Measurements from ENCODE around the gene EIF3A. TPM values are rescaled to one million over a fixed set of nuclear protein-coding genes. Genes with fewer than 3 reads are reported as not detected.
"Not testable (repeated sequence)": the region's sequence is repeated elsewhere in the genome, so short reads cannot be mapped to it uniquely, and the experiment has no call there.

Gene EIF3A
- total RNA-seq, 4 donors from 2014 or later: 124 to 149 (median 136) TPM

GRCh38 chr10:119028900-119029612 lies 51.6 kb downstream of the EIF3A start:
- Histone ChIP-seq H3K27me3 (no peaks in the 10 kb centered on the region), H3K4me3 (peak overlapping the region; percentile 4 to 79), H3K36me3 (peaks cover 0 to 13% of the 10 kb centered on the region in 2 donors), H3K9me3 (no peaks in the 10 kb centered on the region), H3K4me1 (peaks cover 0 to 67% (median 29%) of the 10 kb centered on the region in 3 donors), H3K27ac (peak overlapping the region; percentile 12 to 89 (median 86))
- ATAC-seq: peak; percentile 90
- WGBS, 2 donors (ENCODE audit: low coverage in 1 of 2): 6% methylated on average over 13 of the region's 68 CpGs; no CpG with 5 or more reads in 1 of the 2 donors
- TF ChIP-seq POLR2A (IDR thresholded peaks at IDR 0.05) (no peak), EP300 (IDR thresholded peaks at IDR 0.05) (no peak), POLR2AphosphoS5 (IDR thresholded peaks at IDR 0.05) (peak; percentile 24)
- TF ChIP-seq, protein P1, sequence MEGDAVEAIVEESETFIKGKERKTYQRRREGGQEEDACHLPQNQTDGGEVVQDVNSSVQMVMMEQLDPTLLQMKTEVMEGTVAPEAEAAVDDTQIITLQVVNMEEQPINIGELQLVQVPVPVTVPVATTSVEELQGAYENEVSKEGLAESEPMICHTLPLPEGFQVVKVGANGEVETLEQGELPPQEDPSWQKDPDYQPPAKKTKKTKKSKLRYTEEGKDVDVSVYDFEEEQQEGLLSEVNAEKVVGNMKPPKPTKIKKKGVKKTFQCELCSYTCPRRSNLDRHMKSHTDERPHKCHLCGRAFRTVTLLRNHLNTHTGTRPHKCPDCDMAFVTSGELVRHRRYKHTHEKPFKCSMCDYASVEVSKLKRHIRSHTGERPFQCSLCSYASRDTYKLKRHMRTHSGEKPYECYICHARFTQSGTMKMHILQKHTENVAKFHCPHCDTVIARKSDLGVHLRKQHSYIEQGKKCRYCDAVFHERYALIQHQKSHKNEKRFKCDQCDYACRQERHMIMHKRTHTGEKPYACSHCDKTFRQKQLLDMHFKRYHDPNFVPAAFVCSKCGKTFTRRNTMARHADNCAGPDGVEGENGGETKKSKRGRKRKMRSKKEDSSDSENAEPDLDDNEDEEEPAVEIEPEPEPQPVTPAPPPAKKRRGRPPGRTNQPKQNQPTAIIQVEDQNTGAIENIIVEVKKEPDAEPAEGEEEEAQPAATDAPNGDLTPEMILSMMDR (IDR thresholded peaks at IDR 0.05): peak in 3 of 4 experiments; percentile 23 to 53 (median 41)

DNA sequence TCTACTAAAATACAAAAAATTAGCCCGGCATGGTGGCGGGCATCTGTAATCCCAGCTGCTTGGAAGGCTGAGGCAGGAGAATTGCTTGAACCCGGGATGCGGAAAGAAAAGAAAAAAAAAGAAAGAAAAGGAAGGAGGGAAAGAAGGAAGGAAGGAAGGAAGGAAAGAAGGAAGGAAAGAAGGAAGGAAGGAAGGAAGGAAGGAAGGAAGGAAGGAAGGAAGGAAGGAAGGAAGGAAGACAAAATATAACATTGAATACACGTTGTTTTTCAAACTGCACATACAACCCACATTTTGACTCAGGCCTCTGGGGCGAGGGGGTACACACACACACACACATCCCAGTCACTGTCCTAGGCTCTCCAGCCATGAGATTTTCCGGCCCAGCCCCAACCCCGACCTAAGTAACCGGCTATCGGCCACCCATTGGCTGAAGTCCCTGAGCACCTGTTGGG lies 52.1 kb downstream of the EIF3A start:
- 54 to 87% methylated on average over 3 of the region's 10 CpGs for WGBS, 2 donors (ENCODE audit: low coverage in 1 of 2)
- not testable (repeated sequence) for ATAC-seq, H3K9me3 ChIP-seq, H3K36me3 ChIP-seq, H3K27me3 ChIP-seq
- peak overlapping the region in 3 of 4 donors; percentile 86 to 89 (median 87) for H3K27ac ChIP-seq
- H3K4me1 ChIP-seq: peaks cover 0 to 67% (median 29%) of the 10 kb centered on the region in 3 donors
- peak overlapping the region in 1 of 2 donors; percentile 79 for H3K4me3 ChIP-seq

DNA sequence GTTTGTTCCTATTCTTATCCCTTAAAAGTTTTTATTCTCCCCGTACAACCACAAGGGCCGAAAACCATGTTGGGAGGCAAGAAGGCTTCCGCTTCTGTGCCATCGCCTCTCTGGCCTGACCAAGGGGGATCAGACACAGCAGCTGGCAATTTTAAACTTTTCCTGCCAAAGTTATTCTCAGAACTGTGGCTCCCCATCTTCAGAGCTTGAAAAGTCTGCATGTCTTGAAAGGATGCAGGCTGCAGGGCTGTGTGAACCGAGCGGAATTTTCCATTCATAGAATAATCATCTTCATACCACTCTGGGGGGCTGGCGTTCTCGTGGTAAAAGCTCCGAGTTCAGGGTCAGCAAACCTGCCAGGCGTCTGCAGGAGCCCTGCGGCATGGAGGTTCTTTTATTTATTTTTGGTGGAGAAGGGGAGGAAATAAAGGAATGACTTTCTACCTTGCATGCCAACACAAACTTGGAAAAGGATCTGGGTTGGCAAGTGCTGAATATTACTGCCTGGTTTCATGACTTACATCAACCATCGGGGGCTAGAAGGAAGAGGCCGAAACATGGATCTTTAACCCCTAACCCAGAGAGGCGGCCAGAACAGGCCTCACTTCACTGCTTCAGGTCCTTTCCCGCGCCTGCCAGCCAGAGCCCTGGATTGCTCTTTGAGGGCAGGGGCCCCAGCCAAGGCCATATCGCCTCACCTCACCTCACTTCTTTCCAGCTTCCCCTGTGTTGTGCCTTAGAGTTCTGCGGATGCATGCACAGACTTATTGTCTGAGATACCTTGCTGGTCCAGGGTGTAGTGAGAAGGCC lies 54.1 kb downstream of the EIF3A start:
- 33 to 51% methylated on average over 6 to 17 of the region's 18 CpGs for WGBS, 2 donors (ENCODE audit: low coverage in 1 of 2)
- peaks cover 0 to 52% (median 25%) of the 10 kb centered on the region in 3 donors for H3K4me1 ChIP-seq
- peak overlapping the region; percentile 81 to 93 (median 85) for H3K27ac ChIP-seq
- no peaks in the 10 kb centered on the region for H3K36me3 ChIP-seq
- TF ChIP-seq POLR2A (IDR thresholded peaks at IDR 0.05) (no peak), POLR2AphosphoS5 (IDR thresholded peaks at IDR 0.05) (no peak), EP300 (IDR thresholded peaks at IDR 0.05) (no peak)
- TF ChIP-seq, protein P1 (IDR thresholded peaks at IDR 0.05): no peak
- no peak for ATAC-seq
- H3K27me3 ChIP-seq: no peaks in the 10 kb centered on the region
- no peak overlapping the region for H3K4me3 ChIP-seq
- H3K9me3 ChIP-seq: no peaks in the 10 kb centered on the region

DNA sequence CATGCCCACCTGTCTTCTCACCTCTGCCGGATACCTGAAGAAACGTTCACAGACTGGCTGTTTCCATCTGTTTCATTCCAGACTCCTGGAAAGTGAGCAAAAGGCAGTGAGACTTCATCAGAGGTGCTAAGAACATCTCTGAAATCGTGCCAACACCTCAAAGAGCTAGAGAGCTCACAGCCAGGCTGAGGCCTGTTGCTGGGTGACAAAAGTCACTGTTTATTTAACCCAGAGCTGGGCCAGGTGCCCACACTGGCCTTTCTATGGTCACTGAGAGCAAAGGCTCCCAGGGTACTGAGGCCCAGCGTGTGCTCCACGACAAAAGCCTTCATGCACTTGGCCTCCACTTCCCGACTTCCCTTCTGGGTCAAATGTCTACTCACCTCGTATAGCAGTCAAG lies 54.8 kb downstream of the EIF3A start:
- TF ChIP-seq, protein P1 (IDR thresholded peaks at IDR 0.05): no peak
- TF ChIP-seq EP300 (IDR thresholded peaks at IDR 0.05) (no peak), POLR2A (IDR thresholded peaks at IDR 0.05) (no peak), POLR2AphosphoS5 (IDR thresholded peaks at IDR 0.05) (no peak)
- Histone ChIP-seq H3K4me3 (no peak overlapping the region), H3K27ac (peak overlapping the region; percentile 81 to 93 (median 85)), H3K36me3 (no peaks in the 10 kb centered on the region), H3K9me3 (no peaks in the 10 kb centered on the region), H3K27me3 (no peaks in the 10 kb centered on the region), H3K4me1 (peaks cover 0 to 45% (median 21%) of the 10 kb centered on the region in 3 donors)
- 42 to 64% methylated on average over 4 of the region's 7 CpGs for WGBS, 2 donors (ENCODE audit: low coverage in 1 of 2)
- ATAC-seq: peak; percentile 17

DNA sequence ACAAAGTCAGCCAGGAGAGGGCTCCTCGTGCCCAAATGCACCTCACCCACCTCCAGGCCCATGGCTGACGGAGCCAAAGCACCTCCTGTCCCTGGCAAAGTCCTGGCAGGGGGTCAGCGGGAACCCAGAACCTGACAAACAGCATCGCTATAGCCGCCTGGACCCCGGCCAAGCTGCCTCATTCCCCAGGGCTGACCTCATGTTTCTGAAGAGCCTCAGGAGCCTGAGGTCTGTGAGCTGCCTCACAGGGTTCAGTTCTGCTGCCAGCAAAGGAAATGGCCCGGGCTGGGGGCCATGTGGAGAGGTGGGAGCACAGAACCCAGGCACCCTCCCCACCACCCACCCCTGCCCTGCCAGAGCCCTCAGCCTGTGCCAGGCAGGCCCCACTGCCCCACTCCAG lies 55.3 kb downstream of the EIF3A start:
- no CpG with 5 or more reads among the region's 7 CpGs for WGBS, 2 donors (ENCODE audit: low coverage in 1 of 2)
- ATAC-seq: peak; percentile 49

More for the DNA sequence above, 55.3 kb downstream of the EIF3A start:
- H3K4me3 ChIP-seq: no peak overlapping the region
- no peaks in the 10 kb centered on the region for H3K9me3 ChIP-seq
- H3K27me3 ChIP-seq: no peaks in the 10 kb centered on the region
- peak overlapping the region; percentile 81 to 93 (median 85) for H3K27ac ChIP-seq
- TF ChIP-seq POLR2A (IDR thresholded peaks at IDR 0.05): no peak
- TF ChIP-seq POLR2AphosphoS5 (IDR thresholded peaks at IDR 0.05): peak; percentile 71
- TF ChIP-seq, protein P1 (IDR thresholded peaks at IDR 0.05): peak in 1 of 4 experiments; percentile 22
- H3K36me3 ChIP-seq: no peaks in the 10 kb centered on the region
- H3K4me1 ChIP-seq: peaks cover 0 to 40% (median 21%) of the 10 kb centered on the region in 3 donors
